GM18951 (cell line): ENCODE measurements around the gene FSCN2.

ENCODE experiments used
- POLR2A ChIP-seq: IDR thresholded peaks from 4 replicates; pipeline ENCODE4 v1.6.1; 2011; ENCODE audit warnings: mild to moderate bottlenecking; ENCODE audit not compliant: insufficient read length, insufficient read depth; ENCODE audit errors: extremely low read depth
- in situ Hi-C: fragments of 300-500 bp; cut with MboI; formaldehyde crosslinking; loops from one replicate; pipeline ENCODE4 v1.12.0; 2022; ENCODE audit warnings: low sequenced_read_pairs, mixed read lengths, inconsistent platforms; ENCODE audit not compliant: unreplicated experiment

The FSCN2 gene

GRCh38 chr17:81513753-81514488 lies 14.3 kb upstream of the FSCN2 start:
- no peak for TF ChIP-seq POLR2A
- in situ Hi-C loops = no loop called here

- in situ Hi-C loops = no loop called here
- no peak for TF ChIP-seq POLR2A
Observed at GRCh38 chr17:81514489-81514738, 13.8 kb upstream of the FSCN2 start.

- in situ Hi-C loops = no loop called here
- TF ChIP-seq POLR2A = peak; percentile 63
Observed at GRCh38 chr17:81514739-81515529, 13.2 kb upstream of the FSCN2 start.

- in situ Hi-C loops = no loop called here
- TF ChIP-seq POLR2A = no peak
Observed at GRCh38 chr17:81515530-81516041, 12.6 kb upstream of the FSCN2 start.

GRCh38 chr17:81516439-81516838 lies 11.7 kb upstream of the FSCN2 start:
- peak; percentile 15 for TF ChIP-seq POLR2A
- in situ Hi-C loops = no loop called here

- in situ Hi-C loops = no loop called here
- no peak for TF ChIP-seq POLR2A
Observed at GRCh38 chr17:81517009-81517338, 11.2 kb upstream of the FSCN2 start.

GRCh38 chr17:81517339-81518112 lies 10.7 kb upstream of the FSCN2 start:
- TF ChIP-seq POLR2A = peak; percentile 60
- in situ Hi-C loops = no loop called here

- in situ Hi-C loops = no loop called here
- TF ChIP-seq POLR2A = no peak
Observed at GRCh38 chr17:81518113-81518784, 9.9 kb upstream of the FSCN2 start.

GRCh38 chr17:81518785-81519283 lies 9.3 kb upstream of the FSCN2 start:
- peak; percentile 53 for TF ChIP-seq POLR2A
- in situ Hi-C loops = no loop called here

- TF ChIP-seq POLR2A = peak; percentile 42
- in situ Hi-C loops = no loop called here
Observed at GRCh38 chr17:81519284-81520020, 8.7 kb upstream of the FSCN2 start.

GRCh38 chr17:81520021-81520901 lies 7.9 kb upstream of the FSCN2 start:
- no peak for TF ChIP-seq POLR2A
- in situ Hi-C loops = no loop called here

- in situ Hi-C loops = no loop called here
- no peak for TF ChIP-seq POLR2A
Observed at GRCh38 chr17:81522491-81523401, 5.4 kb upstream of the FSCN2 start.
